Astrocyte of the spinal cord (primary cell): ENCODE results near the gene HMOX2.

Source experiments
- DNase-seq: peaks from one replicate; pipeline ENCODE4 v3.0.0; 2011; ENCODE audit warnings: low read depth, low spot score
- H3K4me3 ChIP-seq: 2 replicates; pipeline ENCODE4 v1.5.1; 2011; ENCODE audit warnings: low read depth, mild to moderate bottlenecking, low read length, moderate library complexity
- CTCF ChIP-seq: IDR thresholded peaks from 2 replicates; pipeline ENCODE4 v1.5.1; 2012; ENCODE audit warnings: low read depth, mild to moderate bottlenecking, low read length, inconsistent platforms
- in situ Hi-C: cut with HindIII; loops from 2 replicates; pipeline ENCODE4 v1.10.0; 2017; ENCODE audit warnings: low sequenced_read_pairs

HMOX2 gene

GRCh38 chr16:4511441-4512082 is 35.4 kb downstream of the HMOX2 start:
- TF ChIP-seq CTCF, result peak; percentile 62
- no peak overlapping the region for H3K4me3 ChIP-seq
- peak; percentile 26 for DNase-seq
- in situ Hi-C loops, result no loop called here

- in situ Hi-C loops, result no loop called here
- DNase-seq, result no peak
- H3K4me3 ChIP-seq, result no peak overlapping the region
- TF ChIP-seq CTCF, result no peak
These were observed 36.3 kb downstream of the HMOX2 start for GRCh38 chr16:4512473-4512872.

GRCh38 chr16:4513086-4513860 is 37.1 kb downstream of the HMOX2 start:
- in situ Hi-C loops, result no loop called here
- H3K4me3 ChIP-seq, result no peak overlapping the region
- no peak for DNase-seq
- no peak for TF ChIP-seq CTCF

- no peak for TF ChIP-seq CTCF
- DNase-seq, result no peak
- H3K4me3 ChIP-seq, result no peak overlapping the region
- in situ Hi-C loops, result no loop called here
These were observed 37.7 kb downstream of the HMOX2 start for GRCh38 chr16:4513881-4514280.

- no peak for TF ChIP-seq CTCF
- H3K4me3 ChIP-seq, result no peak overlapping the region
- in situ Hi-C loops, result no loop called here
- DNase-seq, result no peak
These were observed 38.4 kb downstream of the HMOX2 start for GRCh38 chr16:4514606-4515005.

GRCh38 chr16:4515611-4516233 is 39.5 kb downstream of the HMOX2 start:
- H3K4me3 ChIP-seq, result no peak overlapping the region
- DNase-seq, result no peak
- in situ Hi-C loops, result no loop called here

More at GRCh38 chr16:4515611-4516233, 39.5 kb downstream of the HMOX2 start:
- TF ChIP-seq CTCF, result no peak
